Peyer's patch (tissue), 4 donors: Measurements from ENCODE around the gene CLTCL1. TPM values are rescaled to one million over a fixed set of nuclear protein-coding genes. Genes with fewer than 3 reads are reported as not detected.

ENCODE experiments used
- DNase-seq, 3 donors: peaks; one replicate each; pipeline ENCODE4 v3.0.0-alpha.2; 2017 to 2019
- H3K27ac ChIP-seq, 4 donors: fragments of 200-600 bp; sonication (generic); one replicate each; pipeline ENCODE4 v1.5.1; 2016 to 2019
- H3K27me3 ChIP-seq, 2 donors: fragments of 200-600 bp; sonication (generic); one replicate each; pipeline ENCODE4 v1.5.1; 2019
- H3K36me3 ChIP-seq, 3 donors: fragments of 200-600 bp; sonication (generic); one replicate each; pipeline ENCODE4 v1.5.1; 2016 to 2019
- H3K4me1 ChIP-seq, 4 donors: fragments of 200-600 bp; sonication (generic); one replicate each; pipeline ENCODE4 v1.5.1; 2016 to 2019
- H3K4me3 ChIP-seq, 4 donors: fragments of 200-600 bp; sonication (generic); 1 replicate in 3 of 4; 2 replicates in 1 of 4; pipeline ENCODE4 v1.5.1; 2016 to 2019; ENCODE audit warnings: mild to moderate bottlenecking in 1 of 4
- H3K9me3 ChIP-seq, 4 donors: fragments of 200-600 bp; sonication (generic); one replicate each; pipeline ENCODE4 v1.5.1; 2016 to 2019; ENCODE audit warnings: mild to moderate bottlenecking in 1 of 4
- CTCF ChIP-seq, 6 experiments: fragments of 450-650 bp in 4 of 6; fragments of 200-600 bp in 2 of 6; sonication (generic) in 1 of 6; IDR thresholded peaks; one replicate each; pipeline ENCODE4 v1.5.1; 2017 to 2019; ENCODE audit warnings: antibody characterized with exemption in 6 of 6, mild to moderate bottlenecking in 3 of 6, moderate library complexity in 1 of 6
- POLR2A ChIP-seq, 2 donors: fragments of 450-650 bp; IDR thresholded peaks; one replicate each; pipeline ENCODE4 v1.5.1; 2017; ENCODE audit warnings: antibody characterized with exemption in 2 of 2, mild to moderate bottlenecking in 2 of 2, moderate library complexity in 2 of 2
- total RNA-seq, 4 donors: library from RNA; depleted of rRNA; stranded (reverse); fragments of >200 nt; gene quantifications; one replicate each; pipeline ENCODE4 v1.1.0, GENCODE V29; 2016

The CLTCL1 gene
- total RNA-seq, 4 donors from 2014 or later, result 0.47 to 3.9 (median 3.0) TPM

GRCh38 chr22:19142394-19142793, 149.1 kb downstream of the CLTCL1 start:
- Histone ChIP-seq H3K4me1 (peaks cover 0 to 8% (median 7%) of the 10 kb centered on the region in 4 donors), H3K36me3 (peaks cover 0 to 52% (median 0%) of the 10 kb centered on the region in 3 donors), H3K4me3 (no peak overlapping the region), H3K27me3 (no peaks in the 10 kb centered on the region), H3K27ac (no peak overlapping the region), H3K9me3 (no peaks in the 10 kb centered on the region)
- no peak for DNase-seq
- TF ChIP-seq CTCF (IDR thresholded peaks at IDR 0.05), result no peak
- no peak for TF ChIP-seq POLR2A (IDR thresholded peaks at IDR 0.05)

DNA sequence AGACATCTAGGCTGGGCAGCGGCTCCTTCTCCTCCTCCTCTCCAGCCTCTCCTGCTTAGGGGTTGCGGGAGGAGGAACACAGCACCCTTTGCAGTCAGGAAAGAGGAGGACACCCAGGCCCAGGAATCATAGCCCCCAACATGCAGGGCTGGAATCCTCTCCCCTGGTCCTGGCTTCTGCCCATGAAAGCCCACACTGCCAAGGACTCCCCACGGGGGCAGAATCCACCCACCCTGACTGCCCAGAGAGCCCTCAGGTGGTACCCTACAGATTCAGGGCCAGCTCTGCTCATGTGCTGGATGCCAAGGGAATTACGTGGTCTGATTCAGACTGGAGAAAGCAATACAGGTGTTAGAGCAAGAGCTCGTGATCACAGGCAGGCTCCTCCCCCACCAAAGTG, 151.5 kb downstream of the CLTCL1 start:
- H3K9me3 ChIP-seq, result no peaks in the 10 kb centered on the region
- H3K36me3 ChIP-seq, result peaks cover 0 to 67% (median 0%) of the 10 kb centered on the region in 3 donors
- TF ChIP-seq CTCF (IDR thresholded peaks at IDR 0.05), result no peak
- TF ChIP-seq POLR2A (IDR thresholded peaks at IDR 0.05), result no peak
- no peak for DNase-seq
- no peaks in the 10 kb centered on the region for H3K27me3 ChIP-seq
- no peak overlapping the region for H3K4me3 ChIP-seq
- no peak overlapping the region for H3K27ac ChIP-seq
- peaks cover 0 to 8% (median 7%) of the 10 kb centered on the region in 4 donors for H3K4me1 ChIP-seq

DNA sequence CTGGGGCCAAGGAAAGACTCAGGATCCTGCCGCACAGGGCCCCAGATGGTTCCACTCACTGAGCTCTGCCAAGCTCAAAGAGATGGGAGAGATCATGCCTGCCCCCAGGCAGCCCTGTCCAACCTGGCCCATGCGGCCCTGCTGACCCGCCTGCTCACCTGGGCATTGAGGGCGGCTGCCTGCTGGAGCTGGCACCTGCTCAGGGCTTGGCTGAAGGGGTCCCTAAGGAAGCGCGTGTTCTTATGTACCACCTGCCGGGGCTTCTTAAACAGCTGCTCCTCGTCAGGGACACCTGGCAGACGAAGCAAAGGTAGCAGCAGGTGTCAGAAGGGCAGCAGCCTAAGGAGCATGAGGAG, 152.5 kb downstream of the CLTCL1 start:
- peaks cover 0 to 7% (median 6%) of the 10 kb centered on the region in 4 donors for H3K4me1 ChIP-seq
- TF ChIP-seq CTCF (IDR thresholded peaks at IDR 0.05) (no peak), POLR2A (IDR thresholded peaks at IDR 0.05) (no peak)
- no peaks in the 10 kb centered on the region for H3K27me3 ChIP-seq
- H3K36me3 ChIP-seq, result peaks cover 0 to 77% (median 0%) of the 10 kb centered on the region in 3 donors
- DNase-seq, result no peak
- H3K4me3 ChIP-seq, result no peak overlapping the region
- no peak overlapping the region for H3K27ac ChIP-seq
- no peaks in the 10 kb centered on the region for H3K9me3 ChIP-seq

- Histone ChIP-seq H3K9me3 (no peaks in the 10 kb centered on the region), H3K27ac (no peak overlapping the region), H3K36me3 (peaks cover 0 to 82% (median 0%) of the 10 kb centered on the region in 3 donors), H3K27me3 (no peaks in the 10 kb centered on the region), H3K4me1 (peaks cover 0 to 2% (median under 1%) of the 10 kb centered on the region in 4 donors), H3K4me3 (no peak overlapping the region)
- TF ChIP-seq CTCF (IDR thresholded peaks at IDR 0.05) (no peak), POLR2A (IDR thresholded peaks at IDR 0.05) (no peak)
- no peak for DNase-seq
These were observed 153.1 kb downstream of the CLTCL1 start for GRCh38 chr22:19138217-19139000.

- Histone ChIP-seq H3K27me3 (no peaks in the 10 kb centered on the region), H3K36me3 (peaks cover 0 to 85% (median 0%) of the 10 kb centered on the region in 3 donors), H3K4me1 (no peaks in the 10 kb centered on the region), H3K4me3 (no peak overlapping the region), H3K9me3 (no peaks in the 10 kb centered on the region), H3K27ac (no peak overlapping the region)
- DNase-seq, result no peak
- TF ChIP-seq CTCF (IDR thresholded peaks at IDR 0.05), result no peak
- no peak for TF ChIP-seq POLR2A (IDR thresholded peaks at IDR 0.05)
These were observed 153.9 kb downstream of the CLTCL1 start for GRCh38 chr22:19137384-19138216.
